ENCODE measurements around the gene MYRFL.

MYRFL gene

GRCh38 chr12:69881771-69882170 is 56.7 kb downstream of the MYRFL start (continued):
- TF ChIP-seq POU6F1 (CRISPR knock-in tag; IDR thresholded peaks at IDR 0.05; ENCODE audit: borderline replicate concordance, low read depth) (no peak), ZFP3 (CRISPR knock-in tag; IDR thresholded peaks at IDR 0.05) (no peak), BACH2 (CRISPR knock-in tag; IDR thresholded peaks at IDR 0.05; ENCODE audit: borderline replicate concordance) (no peak), TOX (CRISPR knock-in tag; IDR thresholded peaks at IDR 0.05; ENCODE audit: borderline replicate concordance) (no peak), PPARA (CRISPR knock-in tag; IDR thresholded peaks at IDR 0.05; ENCODE audit: borderline replicate concordance) (no peak)

- TF ChIP-seq ZNF8 (CRISPR knock-in tag; IDR thresholded peaks at IDR 0.05) = no peak
- TF ChIP-seq ZNF565 (CRISPR knock-in tag; conservative IDR thresholded peaks at IDR 0.05; ENCODE audit: low read depth) = no peak
- TF ChIP-seq CSDC2 (CRISPR knock-in tag; IDR thresholded peaks at IDR 0.05) = no peak
- no peak for TF ChIP-seq CSRNP3 (CRISPR knock-in tag; IDR thresholded peaks at IDR 0.05)
- TF ChIP-seq OSR1 (CRISPR knock-in tag; IDR thresholded peaks at IDR 0.05) = no peak
- TF ChIP-seq TSHZ2 (CRISPR knock-in tag; IDR thresholded peaks at IDR 0.05) = no peak
- TF ChIP-seq POU6F1 (CRISPR knock-in tag; IDR thresholded peaks at IDR 0.05; ENCODE audit: borderline replicate concordance, low read depth) = no peak
- TF ChIP-seq SNAI2 (CRISPR knock-in tag; IDR thresholded peaks at IDR 0.05) = no peak
These were observed 59.4 kb downstream of the MYRFL start for GRCh38 chr12:69884386-69884785.

GRCh38 chr12:69885658-69886057 is 60.6 kb downstream of the MYRFL start:
- TF ChIP-seq ARNTL (CRISPR knock-in tag; IDR thresholded peaks at IDR 0.05; ENCODE audit: borderline replicate concordance, low read depth) (no peak), ZNF8 (CRISPR knock-in tag; IDR thresholded peaks at IDR 0.05) (no peak), CSRNP3 (CRISPR knock-in tag; IDR thresholded peaks at IDR 0.05) (no peak), ZFP3 (CRISPR knock-in tag; IDR thresholded peaks at IDR 0.05) (no peak), ZC3H10 (CRISPR knock-in tag; IDR thresholded peaks at IDR 0.05) (no peak), GLIS3 (CRISPR knock-in tag; IDR thresholded peaks at IDR 0.05) (no peak), PATZ1 (CRISPR knock-in tag; IDR thresholded peaks at IDR 0.05; ENCODE audit: borderline replicate concordance) (no peak), ESRRG (CRISPR knock-in tag; IDR thresholded peaks at IDR 0.05) (no peak), ZNF565 (CRISPR knock-in tag; conservative IDR thresholded peaks at IDR 0.05; ENCODE audit: low read depth) (no peak), OSR1 (CRISPR knock-in tag; IDR thresholded peaks at IDR 0.05) (no peak), BACH2 (CRISPR knock-in tag; IDR thresholded peaks at IDR 0.05; ENCODE audit: borderline replicate concordance) (no peak), RARB (CRISPR knock-in tag; IDR thresholded peaks at IDR 0.05) (no peak), TOX (CRISPR knock-in tag; IDR thresholded peaks at IDR 0.05; ENCODE audit: borderline replicate concordance) (no peak), PPARA (CRISPR knock-in tag; IDR thresholded peaks at IDR 0.05; ENCODE audit: borderline replicate concordance) (no peak), CSDC2 (CRISPR knock-in tag; IDR thresholded peaks at IDR 0.05) (no peak), POU6F1 (CRISPR knock-in tag; IDR thresholded peaks at IDR 0.05; ENCODE audit: borderline replicate concordance, low read depth) (no peak), SNAI2 (CRISPR knock-in tag; IDR thresholded peaks at IDR 0.05) (no peak)
- ATAC-seq = no peak

More at GRCh38 chr12:69884386-69884785, 59.4 kb downstream of the MYRFL start:
- ATAC-seq = no peak
